ENCODE measurements around the gene ADGRG6.
A peak's percentile ranks its signal among the peaks of the same experiment; 100 is the strongest.
"Not testable (repeated sequence)": the region's sequence is repeated elsewhere in the genome, so short reads cannot be mapped to it uniquely, and the experiment has no call there.

The ADGRG6 gene

DNA sequence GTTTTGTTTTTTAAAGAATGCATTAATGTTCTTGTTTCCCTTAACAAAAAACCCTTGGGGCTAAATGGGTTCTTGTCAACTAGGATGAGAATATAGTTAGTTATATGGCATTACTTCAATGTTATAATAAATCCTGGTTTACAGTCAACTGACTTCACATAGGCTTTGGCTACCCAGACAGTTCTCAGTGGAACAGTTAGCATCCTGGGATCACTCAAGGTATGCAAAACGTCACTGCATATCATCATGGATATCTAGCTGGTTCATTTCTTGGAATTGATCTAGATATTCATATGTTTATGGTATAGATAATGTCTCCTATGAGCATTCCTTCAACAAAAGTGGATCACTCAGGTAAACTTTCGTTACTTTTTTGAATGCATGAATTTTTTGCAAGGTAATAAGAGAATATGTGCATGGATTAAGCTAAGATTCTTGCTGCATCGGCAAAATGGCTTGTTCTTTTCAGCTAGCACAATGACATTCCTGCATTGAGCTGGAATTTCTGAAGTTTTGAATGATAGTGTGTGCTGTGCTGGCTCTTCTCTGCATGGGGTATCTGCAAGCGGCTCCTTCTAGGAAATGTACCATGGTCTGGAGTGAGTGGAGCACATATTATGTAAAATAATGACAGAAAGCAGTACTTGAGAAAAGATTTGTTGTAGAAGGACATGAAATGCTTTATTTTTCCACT is 138.9 kb downstream of the ADGRG6 start:
- no peaks in the 10 kb centered on the region for H3K27me3 Mint-ChIP-seq
- ATAC-seq (no peak), DNase-seq (no peak)
- H3K27ac Mint-ChIP-seq = no peak overlapping the region
- no peak overlapping the region for H3K4me3 Mint-ChIP-seq
- no peaks in the 10 kb centered on the region for H3K4me1 Mint-ChIP-seq
- H3K9me3 Mint-ChIP-seq = no peaks in the 10 kb centered on the region

DNA sequence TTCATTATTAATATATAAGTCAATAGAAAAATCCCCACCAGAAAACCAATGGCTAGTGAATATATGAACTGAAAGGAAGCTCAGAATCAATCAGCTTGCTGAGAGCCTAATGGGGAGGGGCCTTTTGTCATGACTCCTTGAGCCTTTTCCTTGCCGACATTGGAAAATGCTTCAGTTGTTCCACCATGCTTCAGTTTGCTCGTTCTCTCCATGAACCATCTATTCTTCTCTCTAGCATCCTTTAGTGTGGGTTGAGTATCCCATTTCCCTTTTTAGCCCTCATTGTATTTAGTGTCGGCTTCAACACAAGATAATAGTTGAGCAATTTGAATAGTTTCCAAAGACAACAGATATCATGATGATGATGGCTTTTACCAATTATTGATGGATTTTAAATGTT is 139.9 kb downstream of the ADGRG6 start:
- Mint-ChIP-seq H3K27me3 (no peaks in the 10 kb centered on the region), H3K4me3 (no peak overlapping the region), H3K27ac (no peak overlapping the region), H3K9me3 (no peaks in the 10 kb centered on the region), H3K4me1 (no peaks in the 10 kb centered on the region)
- ATAC-seq = no peak
- DNase-seq = no peak

DNA sequence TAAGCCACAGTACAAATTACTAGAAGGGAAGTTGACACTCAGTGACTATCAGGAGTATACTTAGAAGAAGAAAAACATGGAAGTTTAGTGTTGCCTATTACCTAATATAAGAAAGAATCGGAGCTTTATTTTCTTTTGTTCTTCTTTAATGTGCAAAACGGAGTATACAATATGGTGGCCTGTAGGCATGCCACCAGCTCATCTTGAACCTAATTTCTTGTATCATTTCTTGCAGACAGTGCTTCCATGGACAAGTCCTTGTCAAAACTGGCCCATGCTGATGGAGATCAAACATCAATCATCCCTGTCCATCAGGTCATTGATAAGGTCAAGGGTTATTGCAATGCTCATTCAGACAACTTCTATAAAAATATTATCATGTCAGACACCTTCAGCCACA is 141.3 kb downstream of the ADGRG6 start:
- DNase-seq = no peak

DNA sequence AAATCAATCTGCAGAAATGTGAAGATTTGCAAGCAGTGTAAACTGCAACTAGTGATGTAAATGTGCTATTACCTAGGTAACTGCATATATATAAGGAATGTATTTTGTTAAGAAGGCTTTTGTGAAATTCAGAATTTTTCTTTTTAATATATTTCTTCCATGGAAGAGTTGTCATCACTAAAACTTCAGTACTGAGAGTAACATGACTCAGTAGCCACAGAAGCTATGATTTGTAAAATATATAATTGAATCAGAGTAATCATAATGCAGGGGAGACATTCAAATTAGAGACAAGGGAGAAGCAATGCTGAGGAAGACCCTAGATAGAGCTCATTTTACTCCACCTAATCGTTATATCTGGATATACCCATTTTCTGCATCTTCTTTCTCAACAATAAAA is 141.7 kb downstream of the ADGRG6 start:
- no peak overlapping the region for H3K4me3 Mint-ChIP-seq
- no peaks in the 10 kb centered on the region for H3K4me1 Mint-ChIP-seq
- H3K9me3 Mint-ChIP-seq = no peaks in the 10 kb centered on the region
- DNase-seq (no peak), ATAC-seq (no peak)
- no peaks in the 10 kb centered on the region for H3K27me3 Mint-ChIP-seq
- H3K27ac Mint-ChIP-seq = no peak overlapping the region

More for the DNA sequence above, 141.3 kb downstream of the ADGRG6 start:
- H3K4me3 Mint-ChIP-seq = no peak overlapping the region
- H3K9me3 Mint-ChIP-seq = no peaks in the 10 kb centered on the region
- H3K27ac Mint-ChIP-seq = no peak overlapping the region
- no peak for ATAC-seq
- H3K27me3 Mint-ChIP-seq = no peaks in the 10 kb centered on the region
- H3K4me1 Mint-ChIP-seq = no peaks in the 10 kb centered on the region

DNA sequence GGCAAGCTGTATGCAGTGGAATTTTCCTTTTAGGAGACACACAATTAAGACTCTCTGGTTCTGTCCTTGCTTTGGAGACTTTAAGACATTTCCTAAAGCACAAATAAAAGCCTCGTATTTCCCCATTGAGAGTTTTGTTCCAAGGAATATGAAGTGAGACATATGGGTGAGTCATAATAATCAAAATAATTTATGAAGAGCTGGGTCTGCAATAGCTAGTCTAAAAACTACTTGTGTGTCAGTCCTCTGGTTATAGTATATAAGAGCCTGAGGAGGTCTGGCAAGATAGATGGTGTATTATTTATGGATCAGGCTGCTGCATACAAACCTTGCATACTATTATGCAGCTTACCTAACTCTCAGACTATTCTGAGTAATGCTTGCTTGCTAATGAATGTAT is 142.6 kb downstream of the ADGRG6 start:
- DNase-seq = no peak
- no peaks in the 10 kb centered on the region for H3K27me3 Mint-ChIP-seq
- no peak for ATAC-seq
- H3K9me3 Mint-ChIP-seq = no peaks in the 10 kb centered on the region
- H3K4me3 Mint-ChIP-seq = no peak overlapping the region
- H3K4me1 Mint-ChIP-seq = no peaks in the 10 kb centered on the region
- H3K27ac Mint-ChIP-seq = peak overlapping the region in 1 of 2 donors; percentile 61

DNA sequence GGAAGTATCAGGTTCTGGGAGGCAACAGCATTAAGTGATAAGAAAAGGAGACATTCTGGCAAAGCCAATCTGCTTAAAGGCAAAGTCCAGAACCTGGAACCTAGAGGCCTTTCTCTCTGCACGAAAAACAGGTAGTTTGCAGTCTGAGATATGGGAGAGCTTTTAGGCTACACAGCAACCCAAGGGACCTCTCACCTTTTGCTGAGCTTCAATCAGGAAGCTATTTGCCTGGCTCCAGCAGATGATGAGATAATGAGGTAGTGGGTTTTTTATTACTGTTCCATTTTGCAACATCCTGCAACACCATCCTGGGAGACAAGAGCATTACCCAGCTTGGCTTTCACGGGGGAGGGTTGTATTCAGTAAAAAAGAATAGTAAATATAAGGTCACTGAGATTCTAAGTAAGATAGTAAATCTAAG is 143.1 kb downstream of the ADGRG6 start:
- no peak for DNase-seq
- H3K9me3 Mint-ChIP-seq = no peaks in the 10 kb centered on the region
- no peak for ATAC-seq
- no peak overlapping the region for H3K4me3 Mint-ChIP-seq
- H3K4me1 Mint-ChIP-seq = no peaks in the 10 kb centered on the region
- H3K27ac Mint-ChIP-seq = peak overlapping the region in 1 of 2 donors; percentile 61
- no peaks in the 10 kb centered on the region for H3K27me3 Mint-ChIP-seq

DNA sequence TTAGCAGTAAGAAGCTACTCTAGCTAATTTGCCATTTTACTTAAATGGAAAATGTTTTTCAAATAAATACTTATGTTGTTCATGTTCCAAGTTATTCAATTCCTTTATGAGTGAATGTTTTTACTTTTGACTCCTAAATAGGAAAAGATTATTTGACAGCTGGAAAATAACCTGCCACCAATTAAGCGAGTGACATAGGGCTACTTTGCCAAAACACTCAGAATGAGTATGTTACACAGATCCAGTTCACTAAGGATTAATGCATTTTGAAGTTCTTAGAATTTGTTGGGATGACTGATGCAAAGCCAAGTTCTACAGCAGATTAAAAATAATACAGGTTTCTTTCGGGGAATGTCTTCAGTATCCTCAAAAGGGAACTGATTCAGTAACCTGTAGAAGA is 144.4 kb downstream of the ADGRG6 start:
- H3K27me3 Mint-ChIP-seq = no peaks in the 10 kb centered on the region
- ATAC-seq (no peak), DNase-seq (no peak)
- H3K9me3 Mint-ChIP-seq = no peaks in the 10 kb centered on the region
- no peak overlapping the region for H3K4me3 Mint-ChIP-seq
- no peak overlapping the region for H3K27ac Mint-ChIP-seq
- H3K4me1 Mint-ChIP-seq = no peaks in the 10 kb centered on the region

DNA sequence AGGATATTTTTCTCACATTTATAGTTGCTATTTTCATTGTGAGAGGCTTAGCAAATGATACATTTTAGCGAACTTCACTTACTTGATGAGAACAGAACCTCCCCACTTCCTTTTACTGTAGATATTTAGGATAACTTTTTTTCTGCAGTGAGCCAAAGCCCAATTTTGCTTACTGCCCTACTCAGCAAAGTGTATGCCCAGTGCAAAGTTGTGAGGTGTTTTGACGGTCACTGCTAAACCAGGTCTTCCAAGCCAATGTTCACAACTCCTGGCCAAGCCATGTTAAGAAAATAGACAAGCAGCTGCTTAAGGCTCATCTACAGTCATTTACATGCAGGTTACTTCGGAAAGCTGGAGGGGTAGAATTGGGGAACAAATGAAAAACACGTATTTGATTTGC is 144.8 kb downstream of the ADGRG6 start:
- ATAC-seq (no peak), DNase-seq (no peak)
- no peaks in the 10 kb centered on the region for H3K9me3 Mint-ChIP-seq
- no peak overlapping the region for H3K27ac Mint-ChIP-seq
- H3K4me3 Mint-ChIP-seq = no peak overlapping the region
- no peaks in the 10 kb centered on the region for H3K4me1 Mint-ChIP-seq
- H3K27me3 Mint-ChIP-seq = no peaks in the 10 kb centered on the region

DNA sequence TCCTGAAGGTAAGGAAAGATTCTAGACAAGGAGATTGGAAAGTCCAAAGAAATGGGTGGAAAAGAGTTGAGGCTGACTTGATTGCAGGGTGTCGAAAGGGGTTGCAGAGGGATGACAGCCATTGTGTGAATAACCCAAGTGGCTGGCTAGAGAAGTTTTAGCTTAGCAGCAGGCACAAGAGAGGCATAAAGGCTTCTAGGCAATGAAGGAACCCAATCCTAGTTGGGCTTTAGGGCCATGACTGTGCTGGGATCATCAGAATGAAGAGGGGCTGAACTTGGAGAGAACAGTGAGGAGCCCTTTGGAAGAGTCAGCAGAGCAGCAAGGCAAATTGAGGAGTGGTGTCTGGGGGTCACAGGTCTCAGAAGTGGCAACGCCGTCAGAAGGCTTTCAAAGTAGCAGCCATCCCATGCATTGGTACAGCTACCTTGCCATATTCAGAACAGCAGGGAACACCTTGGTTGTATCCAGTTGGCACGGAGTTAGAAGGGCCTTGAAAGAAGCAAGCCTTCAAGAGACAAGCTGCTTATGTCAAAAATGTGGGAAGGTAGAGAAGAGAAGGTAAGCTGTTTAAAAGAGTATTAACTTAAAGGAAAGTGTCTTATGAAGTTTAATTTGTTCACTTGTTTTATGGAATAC is 146.4 kb downstream of the ADGRG6 start:
- H3K4me1 Mint-ChIP-seq = no peaks in the 10 kb centered on the region
- no peak overlapping the region for H3K27ac Mint-ChIP-seq
- H3K9me3 Mint-ChIP-seq = no peaks in the 10 kb centered on the region
- ATAC-seq (no peak), DNase-seq (no peak)
- no peak overlapping the region for H3K4me3 Mint-ChIP-seq
- no peaks in the 10 kb centered on the region for H3K27me3 Mint-ChIP-seq

DNA sequence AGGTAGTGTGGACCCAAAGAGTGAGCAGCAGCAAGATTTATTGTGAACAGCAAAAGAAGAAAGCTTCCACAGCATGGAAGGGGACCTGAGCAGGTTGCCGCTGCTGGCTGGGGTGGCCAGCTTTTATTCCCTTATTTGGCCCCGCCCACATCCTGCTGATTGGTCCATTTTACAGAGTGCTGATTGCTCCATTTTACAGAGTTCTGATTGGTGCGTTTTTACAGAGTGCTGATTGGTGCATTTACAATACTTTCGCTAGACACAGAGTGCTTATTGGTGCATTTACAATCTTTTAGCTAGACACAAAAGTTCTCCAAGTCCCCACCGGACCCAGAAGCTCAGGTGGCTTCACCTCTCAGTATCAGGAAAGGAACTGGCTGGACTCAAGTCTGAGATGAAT is 149.0 kb downstream of the ADGRG6 start:
- not testable (repeated sequence) for ATAC-seq, DNase-seq, H3K27ac Mint-ChIP-seq, H3K27me3 Mint-ChIP-seq, H3K9me3 Mint-ChIP-seq, H3K4me1 Mint-ChIP-seq, H3K4me3 Mint-ChIP-seq

DNA sequence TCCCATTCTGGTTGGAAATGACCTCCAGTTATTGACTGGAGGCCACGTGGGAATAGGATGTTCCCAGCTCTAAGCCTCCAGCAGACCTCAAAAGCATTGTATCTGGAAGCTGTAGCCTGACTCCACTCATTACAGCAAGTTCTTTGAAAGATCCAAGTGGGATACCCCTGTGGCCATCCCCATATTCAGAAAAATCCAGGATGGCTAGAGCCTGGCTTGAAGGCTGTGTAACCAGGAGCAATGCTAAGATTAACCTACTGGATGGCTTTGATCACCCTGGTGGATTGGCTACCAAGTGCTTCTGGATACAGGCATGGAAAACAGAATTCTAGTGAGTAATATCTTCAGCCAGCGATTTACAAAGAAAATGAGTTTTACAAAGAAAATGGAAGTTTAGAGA is 151.2 kb downstream of the ADGRG6 start:
- no peaks in the 10 kb centered on the region for H3K9me3 Mint-ChIP-seq

DNA sequence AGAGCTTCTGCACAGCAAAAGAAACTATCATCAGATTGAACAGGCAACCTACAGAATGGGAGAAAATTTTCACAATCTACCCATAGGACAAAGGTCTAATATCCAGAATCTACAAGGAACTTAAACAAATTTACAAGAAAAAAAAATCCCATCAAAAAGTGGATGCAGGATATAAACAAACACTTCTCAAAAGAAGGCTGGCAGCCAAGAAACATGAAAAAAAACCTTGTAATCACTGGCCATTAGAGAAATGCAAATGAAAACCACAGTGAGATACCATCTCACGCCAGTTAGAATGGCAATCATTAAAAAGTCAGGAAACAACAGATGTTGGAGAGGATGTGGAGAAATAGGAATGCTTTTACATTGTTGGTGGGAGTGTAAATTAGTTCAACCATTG is 152.4 kb downstream of the ADGRG6 start:
- not testable (repeated sequence) for DNase-seq, ATAC-seq, H3K4me3 Mint-ChIP-seq, H3K27ac Mint-ChIP-seq, H3K4me1 Mint-ChIP-seq, H3K27me3 Mint-ChIP-seq, H3K9me3 Mint-ChIP-seq

More for the DNA sequence above, 151.2 kb downstream of the ADGRG6 start:
- H3K4me1 Mint-ChIP-seq = no peaks in the 10 kb centered on the region
- DNase-seq = no peak
- H3K4me3 Mint-ChIP-seq = no peak overlapping the region
- no peak for ATAC-seq
- no peak overlapping the region for H3K27ac Mint-ChIP-seq
- no peaks in the 10 kb centered on the region for H3K27me3 Mint-ChIP-seq

DNA sequence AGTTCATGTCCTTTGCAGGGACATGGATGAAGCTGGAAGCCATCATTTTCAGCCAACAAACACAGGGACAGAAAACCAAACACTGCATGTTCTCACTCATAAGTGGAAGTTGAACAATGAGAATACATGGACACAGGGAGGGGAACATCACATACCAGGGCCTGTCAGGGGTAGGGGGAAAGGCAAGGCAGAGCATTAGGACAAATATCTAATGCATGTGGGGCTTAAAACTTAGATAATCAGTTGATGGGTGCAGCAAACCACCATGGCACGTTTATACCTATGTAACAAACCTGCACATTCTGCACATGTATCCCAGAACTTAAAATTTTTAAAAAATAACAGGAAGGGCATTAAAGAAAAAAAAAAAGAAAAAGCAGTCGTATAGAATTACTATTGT is 153.0 kb downstream of the ADGRG6 start:
- not testable (repeated sequence) for H3K9me3 Mint-ChIP-seq, H3K27ac Mint-ChIP-seq, H3K27me3 Mint-ChIP-seq, H3K4me3 Mint-ChIP-seq, DNase-seq, ATAC-seq, H3K4me1 Mint-ChIP-seq

DNA sequence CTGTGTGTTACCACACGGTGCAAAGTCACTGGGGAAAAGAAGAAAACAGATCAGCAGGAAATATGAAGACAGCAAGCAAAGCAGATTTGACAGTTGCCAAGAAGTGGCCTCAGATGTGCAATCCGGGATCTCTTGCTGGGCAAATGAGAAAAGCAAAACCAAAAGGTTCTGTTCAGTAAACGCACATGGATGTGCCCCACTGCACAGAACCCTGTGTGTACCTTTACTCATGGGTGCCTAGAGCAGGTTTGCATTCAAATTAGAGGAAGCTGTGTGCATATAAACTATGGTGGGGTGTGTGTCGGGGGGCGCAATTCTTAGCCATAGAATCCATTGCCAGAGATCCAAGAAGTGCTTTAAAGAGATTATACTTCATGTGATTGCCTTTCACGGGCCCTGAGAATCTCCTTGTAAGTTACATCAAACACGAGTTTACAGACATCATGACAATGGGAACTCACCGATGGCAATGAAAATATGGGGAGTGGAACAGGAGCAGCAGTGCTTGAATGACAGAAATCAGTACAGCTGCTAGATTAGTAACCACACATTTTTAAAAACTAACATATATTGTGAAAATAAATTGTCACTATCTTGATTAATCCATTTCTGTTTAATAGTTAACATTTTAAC is 154.3 kb downstream of the ADGRG6 start:
- H3K9me3 Mint-ChIP-seq = peaks cover 4% of the 10 kb centered on the region in 2 donors
- ATAC-seq (no peak), DNase-seq (no peak)
- H3K27me3 Mint-ChIP-seq = no peaks in the 10 kb centered on the region
- no peaks in the 10 kb centered on the region for H3K4me1 Mint-ChIP-seq
- no peak overlapping the region for H3K4me3 Mint-ChIP-seq
- H3K27ac Mint-ChIP-seq = no peak overlapping the region

DNA sequence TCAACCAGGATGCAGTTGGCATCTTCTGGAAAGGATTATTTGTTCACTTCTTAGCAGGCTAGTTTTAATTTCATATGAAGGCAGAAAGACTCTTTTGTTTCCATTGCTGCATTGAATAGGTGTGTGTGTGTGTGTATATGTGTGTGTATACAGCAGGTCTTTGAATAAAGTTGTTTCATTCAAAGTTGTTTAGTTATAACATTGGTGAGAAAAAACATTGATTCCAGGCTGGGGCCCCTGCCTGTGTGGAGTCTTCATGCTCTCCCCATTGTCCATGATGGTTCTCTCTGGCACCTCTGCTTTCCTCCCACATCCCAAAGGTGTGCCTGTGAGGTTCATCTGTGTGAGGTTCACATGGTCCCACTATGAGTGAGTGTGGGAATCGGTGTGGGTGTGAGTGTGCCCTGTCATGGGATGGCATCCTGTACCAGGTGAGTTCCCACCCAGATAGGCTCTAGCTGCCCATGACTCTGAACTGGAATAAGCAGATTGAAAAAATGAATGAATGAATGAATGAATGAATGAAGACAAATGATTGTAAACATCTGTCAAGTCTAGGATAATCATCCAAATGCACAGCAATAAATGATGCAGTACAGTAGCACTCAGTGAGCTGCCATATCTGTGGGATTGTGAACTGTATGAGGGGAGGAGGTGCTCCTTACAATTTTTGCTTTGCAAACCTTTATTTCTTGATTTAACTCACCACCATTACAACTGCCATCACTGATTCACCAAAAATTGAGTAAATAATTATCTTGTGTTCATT is 156.0 kb downstream of the ADGRG6 start:
- no peak overlapping the region for H3K4me3 Mint-ChIP-seq
- H3K27me3 Mint-ChIP-seq = no peaks in the 10 kb centered on the region
- H3K27ac Mint-ChIP-seq = no peak overlapping the region
- H3K9me3 Mint-ChIP-seq = peaks cover 17 to 22% of the 10 kb centered on the region in 2 donors
- no peaks in the 10 kb centered on the region for H3K4me1 Mint-ChIP-seq
- DNase-seq = no peak
- no peak for ATAC-seq

DNA sequence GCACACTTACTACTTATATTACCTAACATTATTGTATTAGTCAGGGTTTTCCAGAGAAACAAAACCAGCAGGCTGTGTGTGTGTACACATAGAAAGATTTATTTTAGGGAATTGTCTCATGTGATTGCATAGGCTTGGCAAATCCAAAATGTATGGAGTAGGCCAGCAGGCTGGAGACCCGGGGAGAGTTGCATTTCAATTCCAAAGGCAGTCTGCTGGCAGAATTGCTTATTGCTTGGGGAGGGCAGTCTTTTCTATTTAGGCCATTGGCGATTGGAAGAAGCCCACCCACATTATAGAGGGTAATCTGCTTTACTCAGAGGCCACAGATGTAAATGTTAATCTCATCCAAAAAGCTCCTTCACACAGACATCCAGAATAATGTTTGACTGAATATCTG is 157.0 kb downstream of the ADGRG6 start:
- Mint-ChIP-seq H3K9me3 (peaks cover 21 to 29% of the 10 kb centered on the region in 2 donors), H3K4me3 (no peak overlapping the region), H3K27ac (no peak overlapping the region), H3K4me1 (no peaks in the 10 kb centered on the region), H3K27me3 (no peaks in the 10 kb centered on the region)
- DNase-seq (no peak), ATAC-seq (no peak)
